Measurements from ENCODE around the gene DYNLT4.
A peak's percentile ranks its signal among the peaks of the same experiment; 100 is the strongest.
"Not testable (repeated sequence)": the region's sequence is repeated elsewhere in the genome, so short reads cannot be mapped to it uniquely, and the experiment has no call there.

The DYNLT4 gene

GRCh38 chr1:44829506-44830384, 22.6 kb upstream of the DYNLT4 start:
- H3K27ac ChIP-seq = no peak overlapping the region
- no peak overlapping the region for H3K4me3 ChIP-seq

DNA sequence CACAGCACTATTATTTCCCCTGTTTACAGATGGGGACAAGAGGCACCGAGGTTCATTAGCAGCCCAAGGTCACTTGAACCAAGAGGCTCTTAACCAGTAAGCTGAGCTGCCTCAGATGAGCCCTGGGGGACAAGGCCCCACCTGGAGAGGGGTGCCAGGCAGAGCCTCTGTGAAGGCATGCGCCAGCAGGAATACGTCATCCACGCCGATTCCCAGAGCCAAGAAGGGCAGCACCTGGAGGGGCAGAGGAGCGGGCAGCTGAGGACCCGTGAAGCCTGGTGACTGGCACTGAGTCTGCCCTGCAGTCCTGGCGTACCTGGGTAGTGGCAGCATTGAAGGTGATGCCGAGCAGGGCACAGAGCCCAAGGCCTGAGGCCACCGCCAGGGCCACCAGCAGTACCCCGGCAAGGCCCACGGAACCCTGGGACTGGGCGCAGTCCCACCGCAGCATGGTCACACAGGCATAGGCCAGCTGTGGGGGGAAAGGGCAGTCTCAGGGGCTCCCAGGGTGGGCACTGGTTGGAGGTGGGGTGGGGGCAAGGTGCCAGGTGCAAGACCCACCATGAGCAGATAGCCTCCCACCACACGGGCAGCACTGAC, 21.8 kb upstream of the DYNLT4 start:
- Histone ChIP-seq H3K27ac (peak overlapping the region in 1 of 21 experiments; percentile 44), H3K4me3 (no peak overlapping the region)

- H3K4me3 ChIP-seq = no peak overlapping the region
- no peak overlapping the region for H3K27ac ChIP-seq
These were observed 21.0 kb upstream of the DYNLT4 start for GRCh38 chr1:44828003-44828651.

GRCh38 chr1:44827197-44828002, 20.2 kb upstream of the DYNLT4 start:
- H3K4me3 ChIP-seq = no peak overlapping the region
- peak overlapping the region in 3 of 21 experiments; percentile 48 to 57 (median 54) for H3K27ac ChIP-seq

- Histone ChIP-seq H3K4me3 (no peak overlapping the region), H3K27ac (peak overlapping the region in 9 of 21 experiments; percentile 16 to 57 (median 28))
These were observed 19.4 kb upstream of the DYNLT4 start for GRCh38 chr1:44826375-44827196.

DNA sequence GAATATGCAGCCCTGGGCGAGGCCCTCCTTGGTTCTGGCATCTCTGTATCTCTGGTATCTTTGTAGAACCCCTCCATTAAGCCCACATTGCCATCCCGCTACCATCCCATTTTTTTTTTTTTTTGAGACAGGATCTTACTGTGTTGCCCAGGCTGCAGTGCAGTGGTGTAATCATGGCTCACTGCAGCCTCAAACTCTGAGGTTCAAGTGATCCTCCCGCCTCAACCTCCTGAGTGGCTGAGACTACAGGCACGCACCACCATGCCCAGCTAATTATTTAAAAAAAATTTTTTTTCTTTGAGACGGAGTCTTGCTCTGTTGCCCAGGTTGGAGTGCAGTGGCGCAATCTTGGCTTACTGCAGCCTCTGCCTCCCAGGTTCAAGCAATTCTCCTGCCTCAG, 17.2 kb upstream of the DYNLT4 start:
- H3K4me3 ChIP-seq, H3K27ac ChIP-seq: not testable (repeated sequence)

GRCh38 chr1:44822981-44823451, 15.9 kb upstream of the DYNLT4 start:
- H3K4me3 ChIP-seq = no peak overlapping the region

DNA sequence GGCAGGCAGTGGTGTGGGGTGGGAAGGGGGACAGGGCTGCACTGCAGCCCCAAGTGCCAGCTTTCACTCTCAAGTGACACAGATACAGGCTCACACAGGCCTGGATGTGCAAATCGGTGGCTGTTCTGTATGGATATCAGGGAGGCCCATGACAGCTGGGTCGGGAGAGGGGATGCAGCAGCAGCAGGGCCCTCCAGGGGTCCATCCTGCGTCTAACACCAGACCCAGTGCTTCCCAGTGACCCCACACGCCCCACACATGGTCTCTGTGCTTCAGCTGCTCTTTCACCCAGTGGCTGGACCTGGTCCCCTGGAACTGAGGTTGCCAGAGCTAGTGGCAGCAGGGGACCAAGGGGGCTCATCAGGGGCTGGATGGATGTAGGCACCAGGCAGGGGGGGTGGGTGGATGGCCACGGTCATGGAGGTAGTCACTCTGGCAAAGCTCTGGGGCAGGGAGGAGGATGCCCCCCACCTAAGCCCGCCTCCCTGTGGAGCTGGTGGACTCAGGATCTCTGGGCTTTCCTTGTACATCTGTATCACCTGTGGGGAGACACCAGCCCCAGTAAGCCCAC, 15.1 kb upstream of the DYNLT4 start:
- Histone ChIP-seq H3K4me3 (no peak overlapping the region), H3K27ac (no peak overlapping the region)

More at GRCh38 chr1:44822981-44823451, 15.9 kb upstream of the DYNLT4 start:
- no peak overlapping the region for H3K27ac ChIP-seq

GRCh38 chr1:44821240-44821715, 14.1 kb upstream of the DYNLT4 start:
- H3K4me3 ChIP-seq = no peak overlapping the region
- H3K27ac ChIP-seq = peak overlapping the region in 5 of 21 experiments; percentile 23 to 96 (median 90)

GRCh38 chr1:44820328-44821239, 13.4 kb upstream of the DYNLT4 start:
- peak overlapping the region; percentile 72 to 100 (median 97) for H3K27ac ChIP-seq
- peak overlapping the region; percentile 32 to 55 (median 37) for H3K4me3 ChIP-seq

GRCh38 chr1:44819608-44820327, 12.6 kb upstream of the DYNLT4 start:
- H3K27ac ChIP-seq = peak overlapping the region; percentile 72 to 100 (median 97)
- H3K4me3 ChIP-seq = peak overlapping the region; percentile 32 to 55 (median 37)

DNA sequence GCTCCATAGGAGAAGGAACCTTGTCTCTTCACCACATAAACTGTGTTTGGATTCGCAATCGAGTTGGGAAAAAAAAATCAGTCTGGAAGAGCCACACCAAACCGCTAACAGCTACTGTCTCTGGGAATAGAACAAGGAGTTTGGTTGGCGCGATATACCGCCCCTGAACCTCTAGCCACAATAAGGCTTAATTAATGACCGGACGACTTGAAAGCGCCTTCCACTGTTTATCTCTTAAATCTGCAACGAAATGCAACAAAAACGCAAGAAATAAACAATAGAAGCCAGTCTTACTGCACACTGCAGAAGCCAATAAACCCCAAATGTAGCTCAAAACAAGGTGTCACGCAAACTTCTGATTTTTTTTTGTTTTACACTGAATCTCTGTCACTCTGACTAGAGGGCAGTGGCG, 12.1 kb upstream of the DYNLT4 start:
- peak overlapping the region in 6 of 7 experiments; percentile 18 to 55 (median 34) for H3K4me3 ChIP-seq

DNA sequence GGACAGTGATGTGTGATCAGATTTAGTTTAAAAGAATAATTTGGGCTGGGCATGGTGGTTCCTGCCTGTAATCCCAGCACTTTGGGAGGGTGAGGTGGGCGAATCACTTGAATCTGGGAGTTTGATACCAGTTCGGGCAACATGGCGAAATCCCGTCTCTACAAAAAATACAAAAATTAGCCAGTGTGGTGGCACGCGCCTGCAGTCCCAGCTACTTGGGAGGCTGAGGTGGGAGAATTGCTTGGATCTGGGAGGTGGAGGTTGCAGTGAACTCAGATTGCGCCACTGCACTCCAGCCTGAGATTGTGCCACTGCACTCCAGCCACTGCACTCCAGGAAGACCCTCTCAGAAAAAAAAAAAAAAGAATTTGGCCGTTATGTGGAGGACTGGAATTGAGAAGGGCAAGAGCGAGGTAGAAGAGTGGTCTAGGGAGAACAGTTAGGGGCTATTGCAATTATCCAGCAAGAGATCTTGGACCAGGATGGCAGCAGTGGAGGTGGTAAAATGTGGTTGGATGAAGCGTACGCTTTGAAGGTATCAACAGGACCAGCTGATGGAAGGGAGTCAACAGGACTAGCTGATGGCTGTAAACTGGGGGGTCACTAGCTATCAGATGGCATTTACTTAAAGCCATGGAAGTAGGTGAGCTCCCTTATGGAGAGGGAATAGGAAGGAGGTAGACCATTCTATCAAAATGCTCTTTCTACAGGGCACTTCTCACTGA, 10.8 kb upstream of the DYNLT4 start:
- H3K27ac ChIP-seq = peak overlapping the region in 3 of 21 experiments; percentile 91 to 98 (median 97)
- H3K4me3 ChIP-seq = no peak overlapping the region

More for the DNA sequence above, 12.1 kb upstream of the DYNLT4 start:
- H3K27ac ChIP-seq = peak overlapping the region in 20 of 21 experiments; percentile 85 to 100 (median 97)

GRCh38 chr1:44817307-44817706, 10.2 kb upstream of the DYNLT4 start:
- peak overlapping the region in 1 of 21 experiments; percentile 31 for H3K27ac ChIP-seq
- H3K4me3 ChIP-seq = no peak overlapping the region

- not testable (repeated sequence) for H3K4me3 ChIP-seq
- peak overlapping the region in 6 of 21 experiments; percentile 42 to 95 (median 66) for H3K27ac ChIP-seq
These were observed 8.8 kb upstream of the DYNLT4 start for GRCh38 chr1:44815926-44816325.

Measured in skin epidermis (tissue), 12 donors.